GM19240 (cell line): Measurements from ENCODE around the gene CTNNA2.

ENCODE experiments used
- DNase-seq: peaks from one replicate; pipeline ENCODE4 v3.0.0; 2011; ENCODE audit warnings: low spot score; ENCODE audit not compliant: insufficient read length

The CTNNA2 gene

GRCh38 chr2:80461505-80462197 is 948.8 kb downstream of the CTNNA2 start:
- no peak for DNase-seq

GRCh38 chr2:80462654-80463053 is 949.8 kb downstream of the CTNNA2 start:
- DNase-seq: no peak

- DNase-seq: no peak
Measured at GRCh38 chr2:80464275-80464674, 951.4 kb downstream of the CTNNA2 start.

GRCh38 chr2:80467262-80467811 is 954.5 kb downstream of the CTNNA2 start:
- DNase-seq: no peak

GRCh38 chr2:80469428-80469827 is 956.6 kb downstream of the CTNNA2 start:
- DNase-seq: no peak

GRCh38 chr2:80473069-80473468 is 960.2 kb downstream of the CTNNA2 start:
- no peak for DNase-seq

GRCh38 chr2:80473796-80474195 is 960.9 kb downstream of the CTNNA2 start:
- DNase-seq: no peak

- no peak for DNase-seq
Measured at GRCh38 chr2:80475970-80476369, 963.1 kb downstream of the CTNNA2 start.

- DNase-seq: no peak
Measured at GRCh38 chr2:80476535-80477117, 963.8 kb downstream of the CTNNA2 start.

GRCh38 chr2:80482276-80482675 is 969.4 kb downstream of the CTNNA2 start:
- no peak for DNase-seq

GRCh38 chr2:80489717-80490116 is 976.9 kb downstream of the CTNNA2 start:
- DNase-seq: no peak

GRCh38 chr2:80490964-80491363 is 978.1 kb downstream of the CTNNA2 start:
- DNase-seq: no peak

GRCh38 chr2:80496346-80496745 is 983.5 kb downstream of the CTNNA2 start:
- no peak for DNase-seq

GRCh38 chr2:80496775-80497174 is 983.9 kb downstream of the CTNNA2 start:
- no peak for DNase-seq

- no peak for DNase-seq
Measured at GRCh38 chr2:80499095-80499494, 986.2 kb downstream of the CTNNA2 start.

GRCh38 chr2:80501874-80502624 is 989.2 kb downstream of the CTNNA2 start:
- no peak for DNase-seq

- DNase-seq: no peak
Measured at GRCh38 chr2:80506563-80506962, 993.7 kb downstream of the CTNNA2 start.

GRCh38 chr2:80510716-80511115 is 997.9 kb downstream of the CTNNA2 start:
- no peak for DNase-seq

- no peak for DNase-seq
Measured at GRCh38 chr2:80515964-80516363, 1003.1 kb downstream of the CTNNA2 start.

- DNase-seq: no peak
Measured at GRCh38 chr2:80517316-80517715, 1004.5 kb downstream of the CTNNA2 start.

GRCh38 chr2:80519121-80519643 is 1006.3 kb downstream of the CTNNA2 start:
- DNase-seq: no peak

- no peak for DNase-seq
Measured at GRCh38 chr2:80519699-80520291, 1006.9 kb downstream of the CTNNA2 start.
